ENCODE data around the gene APBB2.

Gene APBB2

DNA sequence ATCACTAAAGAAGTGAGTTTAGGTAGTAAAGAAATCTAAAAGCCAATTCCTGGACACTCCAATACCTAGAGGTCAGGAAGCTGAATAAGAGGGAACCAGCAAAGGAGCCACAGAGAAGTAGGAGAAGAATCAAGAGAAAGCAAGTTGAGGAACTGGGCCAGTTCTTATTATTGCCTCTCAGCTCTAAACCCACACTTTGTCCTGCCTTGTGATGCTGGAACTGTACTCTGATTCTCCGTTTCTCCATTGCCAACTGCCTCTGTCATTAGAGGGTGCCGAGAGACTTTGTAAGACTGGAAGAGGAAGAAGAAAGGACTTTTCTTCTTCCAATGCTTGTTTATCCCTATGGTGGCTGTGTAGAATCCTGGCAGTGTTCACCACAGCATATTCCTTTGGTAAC, 426.0 kb downstream of the APBB2 start:
- Histone ChIP-seq H3K36me3 (no peaks in the 10 kb centered on the region), H3K4me1 (ENCODE audit: control insufficient read depth in 1 of 2, insufficient read depth in 1 of 2, low read depth in 1 of 2, low read length in 1 of 2) (peaks cover 12 to 13% of the 10 kb centered on the region in 2 experiments), H3K27me3 (no peaks in the 10 kb centered on the region), H3K4me3 (ENCODE audit: low read depth in 1 of 2, low read length in 1 of 2) (no peak overlapping the region), H3K9me3 (no peaks in the 10 kb centered on the region), H3K27ac (peak overlapping the region; percentile 5)
- TF ChIP-seq, protein P1, sequence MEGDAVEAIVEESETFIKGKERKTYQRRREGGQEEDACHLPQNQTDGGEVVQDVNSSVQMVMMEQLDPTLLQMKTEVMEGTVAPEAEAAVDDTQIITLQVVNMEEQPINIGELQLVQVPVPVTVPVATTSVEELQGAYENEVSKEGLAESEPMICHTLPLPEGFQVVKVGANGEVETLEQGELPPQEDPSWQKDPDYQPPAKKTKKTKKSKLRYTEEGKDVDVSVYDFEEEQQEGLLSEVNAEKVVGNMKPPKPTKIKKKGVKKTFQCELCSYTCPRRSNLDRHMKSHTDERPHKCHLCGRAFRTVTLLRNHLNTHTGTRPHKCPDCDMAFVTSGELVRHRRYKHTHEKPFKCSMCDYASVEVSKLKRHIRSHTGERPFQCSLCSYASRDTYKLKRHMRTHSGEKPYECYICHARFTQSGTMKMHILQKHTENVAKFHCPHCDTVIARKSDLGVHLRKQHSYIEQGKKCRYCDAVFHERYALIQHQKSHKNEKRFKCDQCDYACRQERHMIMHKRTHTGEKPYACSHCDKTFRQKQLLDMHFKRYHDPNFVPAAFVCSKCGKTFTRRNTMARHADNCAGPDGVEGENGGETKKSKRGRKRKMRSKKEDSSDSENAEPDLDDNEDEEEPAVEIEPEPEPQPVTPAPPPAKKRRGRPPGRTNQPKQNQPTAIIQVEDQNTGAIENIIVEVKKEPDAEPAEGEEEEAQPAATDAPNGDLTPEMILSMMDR (IDR thresholded peaks at IDR 0.05) = no peak

DNA sequence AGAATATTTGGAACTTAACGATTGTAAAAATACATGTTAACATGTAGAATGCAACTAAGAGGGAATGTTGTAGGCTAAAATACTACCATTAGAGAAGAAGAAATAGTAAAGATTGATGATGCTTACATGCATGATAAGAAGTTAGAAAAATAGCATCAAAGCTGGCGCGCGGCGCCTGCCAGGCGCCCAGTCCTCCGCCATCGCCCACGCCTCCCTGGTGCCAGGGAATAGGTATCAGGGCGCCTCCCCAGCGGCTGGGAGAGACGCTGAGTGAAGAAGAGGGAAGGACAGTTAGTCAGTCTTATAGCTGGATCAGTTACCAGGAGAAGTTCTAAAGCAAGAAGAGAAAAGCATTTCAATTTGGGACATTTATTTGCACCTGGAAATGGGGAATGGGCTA, 428.6 kb downstream of the APBB2 start:
- H3K27me3 ChIP-seq = no peaks in the 10 kb centered on the region
- H3K9me3 ChIP-seq = no peaks in the 10 kb centered on the region
- TF ChIP-seq, protein P1 (IDR thresholded peaks at IDR 0.05) = no peak
- H3K4me3 ChIP-seq (ENCODE audit: low read depth in 1 of 2, low read length in 1 of 2) = no peak overlapping the region
- H3K27ac ChIP-seq = no peak overlapping the region
- H3K36me3 ChIP-seq = no peaks in the 10 kb centered on the region
- peaks cover 12 to 13% of the 10 kb centered on the region in 2 experiments for H3K4me1 ChIP-seq (ENCODE audit: control insufficient read depth in 1 of 2, insufficient read depth in 1 of 2, low read depth in 1 of 2, low read length in 1 of 2)

DNA sequence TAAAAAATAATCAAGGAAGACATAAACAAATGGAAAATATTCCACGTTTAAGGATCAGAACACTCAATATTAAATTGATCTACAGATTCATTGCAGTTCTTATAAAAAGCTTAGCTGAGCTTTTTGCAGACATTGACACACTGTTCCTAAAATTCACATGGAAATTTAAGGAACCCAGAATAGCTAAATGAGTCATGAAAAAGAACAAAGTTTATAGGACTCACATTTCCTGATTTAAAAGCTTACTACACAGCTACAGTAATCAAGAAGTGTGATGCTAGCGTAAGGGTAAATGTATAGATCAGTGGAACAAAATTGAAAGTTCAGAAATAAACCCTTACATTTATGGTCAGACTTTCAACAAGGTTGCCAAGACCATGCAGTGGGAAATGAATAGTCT, 431.5 kb downstream of the APBB2 start:
- TF ChIP-seq, protein P1 (IDR thresholded peaks at IDR 0.05) = no peak
- Histone ChIP-seq H3K27ac (no peak overlapping the region), H3K27me3 (no peaks in the 10 kb centered on the region), H3K4me3 (ENCODE audit: low read depth in 1 of 2, low read length in 1 of 2) (no peak overlapping the region), H3K36me3 (no peaks in the 10 kb centered on the region), H3K9me3 (no peaks in the 10 kb centered on the region), H3K4me1 (ENCODE audit: control insufficient read depth in 1 of 2, insufficient read depth in 1 of 2, low read depth in 1 of 2, low read length in 1 of 2) (no peaks in the 10 kb centered on the region)

DNA sequence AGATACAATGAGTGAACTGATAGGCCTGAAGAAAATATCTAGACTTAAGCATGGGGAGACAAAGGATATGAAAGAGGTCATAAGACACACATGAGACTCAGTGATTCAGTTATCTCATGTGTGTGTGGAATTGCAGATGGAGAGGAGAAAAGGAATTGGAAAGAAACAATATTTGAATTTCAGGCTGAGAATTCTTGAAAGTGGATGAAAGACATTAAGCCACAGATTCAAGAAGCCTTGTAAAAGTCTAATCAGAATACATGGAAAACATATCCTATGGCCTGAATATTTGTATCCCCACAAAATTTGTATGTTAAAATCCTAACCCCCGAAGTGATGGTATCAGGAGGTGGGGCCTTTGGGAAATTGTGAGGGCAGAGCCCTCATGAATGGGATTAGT, 436.3 kb downstream of the APBB2 start:
- Histone ChIP-seq H3K36me3 (no peaks in the 10 kb centered on the region), H3K27ac (no peak overlapping the region), H3K4me1 (ENCODE audit: control insufficient read depth in 1 of 2, insufficient read depth in 1 of 2, low read depth in 1 of 2, low read length in 1 of 2) (peaks cover 0 to 8% of the 10 kb centered on the region in 2 experiments), H3K27me3 (no peaks in the 10 kb centered on the region), H3K4me3 (ENCODE audit: low read depth in 1 of 2, low read length in 1 of 2) (no peak overlapping the region), H3K9me3 (no peaks in the 10 kb centered on the region)
- TF ChIP-seq, protein P1 (IDR thresholded peaks at IDR 0.05) = no peak

DNA sequence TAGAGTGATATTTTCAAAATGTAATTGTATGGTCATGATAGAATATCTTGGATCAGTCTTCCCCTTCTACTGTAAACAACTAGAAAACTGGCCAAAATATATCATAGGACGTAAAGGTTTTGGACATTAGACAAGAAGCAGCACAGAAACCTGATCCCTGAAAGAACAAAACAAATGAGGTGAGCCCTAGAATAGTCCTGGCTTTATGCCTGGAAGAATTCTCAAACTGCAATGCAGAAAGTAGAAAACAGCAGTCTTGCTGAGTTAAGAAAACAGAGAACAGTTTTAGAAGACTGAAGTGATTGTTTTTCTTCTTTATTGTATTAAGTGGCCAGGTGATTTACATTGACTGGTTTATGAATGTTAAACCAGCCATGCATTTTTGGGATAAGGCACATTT, 445.1 kb downstream of the APBB2 start:
- Histone ChIP-seq H3K4me1 (ENCODE audit: control insufficient read depth in 1 of 2, insufficient read depth in 1 of 2, low read depth in 1 of 2, low read length in 1 of 2) (peaks cover 7 to 14% of the 10 kb centered on the region in 2 experiments), H3K27me3 (no peaks in the 10 kb centered on the region), H3K9me3 (no peaks in the 10 kb centered on the region), H3K4me3 (ENCODE audit: low read depth in 1 of 2, low read length in 1 of 2) (no peak overlapping the region), H3K36me3 (no peaks in the 10 kb centered on the region), H3K27ac (no peak overlapping the region)
- TF ChIP-seq, protein P1 (IDR thresholded peaks at IDR 0.05) = no peak

DNA sequence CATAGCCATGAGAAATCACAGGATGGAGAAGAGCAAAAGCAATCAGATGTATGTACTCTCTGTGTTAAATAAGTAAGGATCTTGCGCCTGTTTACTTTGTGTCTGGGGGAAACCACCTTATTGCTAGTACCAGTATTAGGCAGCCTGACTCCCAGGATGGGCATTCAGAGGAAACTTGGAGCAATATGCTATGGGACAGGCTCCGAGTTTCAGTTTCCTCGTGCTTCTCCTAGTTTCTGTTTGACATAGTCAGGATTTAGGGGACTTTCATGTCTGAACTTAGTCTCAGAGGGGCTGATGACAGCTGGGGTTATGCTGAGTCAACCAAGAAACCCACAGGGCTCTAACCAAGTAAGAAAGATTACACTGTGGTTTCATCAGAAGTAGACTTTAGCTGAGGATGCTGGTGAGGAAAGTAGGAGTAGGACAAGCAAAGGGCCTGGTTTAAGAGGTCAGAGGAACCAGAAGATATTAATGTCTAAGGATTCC, 451.1 kb downstream of the APBB2 start:
- no peaks in the 10 kb centered on the region for H3K36me3 ChIP-seq
- no peak overlapping the region for H3K4me3 ChIP-seq (ENCODE audit: low read depth in 1 of 2, low read length in 1 of 2)
- H3K27me3 ChIP-seq = no peaks in the 10 kb centered on the region
- no peaks in the 10 kb centered on the region for H3K9me3 ChIP-seq
- no peak overlapping the region for H3K27ac ChIP-seq
- TF ChIP-seq, protein P1 (IDR thresholded peaks at IDR 0.05) = no peak
- peaks cover 8 to 10% of the 10 kb centered on the region in 2 experiments for H3K4me1 ChIP-seq (ENCODE audit: control insufficient read depth in 1 of 2, insufficient read depth in 1 of 2, low read depth in 1 of 2, low read length in 1 of 2)

Measured in neutrophil (primary cell).